ENCODE results near the gene CAST.

The CAST gene

GRCh38 chr5:96788112-96788749 lies 126.1 kb downstream of the CAST start (continued):
- TF ChIP-seq ZNF19 (tag by site-specific recombination; IDR thresholded peaks at IDR 0.05; ENCODE audit: low read depth): no peak
- TF ChIP-seq, protein P1, sequence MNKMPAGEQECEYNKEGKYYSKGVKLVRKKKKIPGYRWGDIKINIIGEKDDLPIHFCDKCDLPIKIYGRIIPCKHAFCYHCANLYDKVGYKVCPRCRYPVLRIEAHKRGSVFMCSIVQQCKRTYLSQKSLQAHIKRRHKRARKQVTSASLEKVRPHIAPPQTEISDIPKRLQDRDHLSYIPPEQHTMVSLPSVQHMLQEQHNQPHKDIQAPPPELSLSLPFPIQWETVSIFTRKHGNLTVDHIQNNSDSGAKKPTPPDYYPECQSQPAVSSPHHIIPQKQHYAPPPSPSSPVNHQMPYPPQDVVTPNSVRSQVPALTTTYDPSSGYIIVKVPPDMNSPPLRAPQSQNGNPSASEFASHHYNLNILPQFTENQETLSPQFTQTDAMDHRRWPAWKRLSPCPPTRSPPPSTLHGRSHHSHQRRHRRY (tag by site-specific recombination; IDR thresholded peaks at IDR 0.05): no peak
- no peak for TF ChIP-seq KLF7 (tag by site-specific recombination; IDR thresholded peaks at IDR 0.05; ENCODE audit: borderline replicate concordance)
- TF ChIP-seq, protein P2, sequence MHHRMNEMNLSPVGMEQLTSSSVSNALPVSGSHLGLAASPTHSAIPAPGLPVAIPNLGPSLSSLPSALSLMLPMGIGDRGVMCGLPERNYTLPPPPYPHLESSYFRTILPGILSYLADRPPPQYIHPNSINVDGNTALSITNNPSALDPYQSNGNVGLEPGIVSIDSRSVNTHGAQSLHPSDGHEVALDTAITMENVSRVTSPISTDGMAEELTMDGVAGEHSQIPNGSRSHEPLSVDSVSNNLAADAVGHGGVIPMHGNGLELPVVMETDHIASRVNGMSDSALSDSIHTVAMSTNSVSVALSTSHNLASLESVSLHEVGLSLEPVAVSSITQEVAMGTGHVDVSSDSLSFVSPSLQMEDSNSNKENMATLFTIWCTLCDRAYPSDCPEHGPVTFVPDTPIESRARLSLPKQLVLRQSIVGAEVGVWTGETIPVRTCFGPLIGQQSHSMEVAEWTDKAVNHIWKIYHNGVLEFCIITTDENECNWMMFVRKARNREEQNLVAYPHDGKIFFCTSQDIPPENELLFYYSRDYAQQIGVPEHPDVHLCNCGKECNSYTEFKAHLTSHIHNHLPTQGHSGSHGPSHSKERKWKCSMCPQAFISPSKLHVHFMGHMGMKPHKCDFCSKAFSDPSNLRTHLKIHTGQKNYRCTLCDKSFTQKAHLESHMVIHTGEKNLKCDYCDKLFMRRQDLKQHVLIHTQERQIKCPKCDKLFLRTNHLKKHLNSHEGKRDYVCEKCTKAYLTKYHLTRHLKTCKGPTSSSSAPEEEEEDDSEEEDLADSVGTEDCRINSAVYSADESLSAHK (tag by site-specific recombination; IDR thresholded peaks at IDR 0.05): no peak
- TF ChIP-seq ZNF660 (tag by site-specific recombination; IDR thresholded peaks at IDR 0.05): no peak
- TF ChIP-seq, protein P3, sequence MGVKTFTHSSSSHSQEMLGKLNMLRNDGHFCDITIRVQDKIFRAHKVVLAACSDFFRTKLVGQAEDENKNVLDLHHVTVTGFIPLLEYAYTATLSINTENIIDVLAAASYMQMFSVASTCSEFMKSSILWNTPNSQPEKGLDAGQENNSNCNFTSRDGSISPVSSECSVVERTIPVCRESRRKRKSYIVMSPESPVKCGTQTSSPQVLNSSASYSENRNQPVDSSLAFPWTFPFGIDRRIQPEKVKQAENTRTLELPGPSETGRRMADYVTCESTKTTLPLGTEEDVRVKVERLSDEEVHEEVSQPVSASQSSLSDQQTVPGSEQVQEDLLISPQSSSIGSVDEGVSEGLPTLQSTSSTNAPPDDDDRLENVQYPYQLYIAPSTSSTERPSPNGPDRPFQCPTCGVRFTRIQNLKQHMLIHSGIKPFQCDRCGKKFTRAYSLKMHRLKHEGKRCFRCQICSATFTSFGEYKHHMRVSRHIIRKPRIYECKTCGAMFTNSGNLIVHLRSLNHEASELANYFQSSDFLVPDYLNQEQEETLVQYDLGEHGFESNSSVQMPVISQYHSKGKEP (tag by site-specific recombination; IDR thresholded peaks at IDR 0.05): 0 out of 2 replicates have a peak, but pooled peaks have one; percentile 34
- TF ChIP-seq WT1 (tag by site-specific recombination; IDR thresholded peaks at IDR 0.05): peak; percentile 59; the same call in 1 of the 2 replicates
- TF ChIP-seq, protein P4, sequence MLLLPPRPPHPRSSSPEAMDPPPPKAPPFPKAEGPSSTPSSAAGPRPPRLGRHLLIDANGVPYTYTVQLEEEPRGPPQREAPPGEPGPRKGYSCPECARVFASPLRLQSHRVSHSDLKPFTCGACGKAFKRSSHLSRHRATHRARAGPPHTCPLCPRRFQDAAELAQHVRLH (tag by site-specific recombination; IDR thresholded peaks at IDR 0.05): no peak
- TF ChIP-seq KLF8 (tag by site-specific recombination; IDR thresholded peaks at IDR 0.05): no peak
- TF ChIP-seq ZNF16 (tag by site-specific recombination; IDR thresholded peaks at IDR 0.05; ENCODE audit: low read depth): no peak
- TF ChIP-seq, protein P5, sequence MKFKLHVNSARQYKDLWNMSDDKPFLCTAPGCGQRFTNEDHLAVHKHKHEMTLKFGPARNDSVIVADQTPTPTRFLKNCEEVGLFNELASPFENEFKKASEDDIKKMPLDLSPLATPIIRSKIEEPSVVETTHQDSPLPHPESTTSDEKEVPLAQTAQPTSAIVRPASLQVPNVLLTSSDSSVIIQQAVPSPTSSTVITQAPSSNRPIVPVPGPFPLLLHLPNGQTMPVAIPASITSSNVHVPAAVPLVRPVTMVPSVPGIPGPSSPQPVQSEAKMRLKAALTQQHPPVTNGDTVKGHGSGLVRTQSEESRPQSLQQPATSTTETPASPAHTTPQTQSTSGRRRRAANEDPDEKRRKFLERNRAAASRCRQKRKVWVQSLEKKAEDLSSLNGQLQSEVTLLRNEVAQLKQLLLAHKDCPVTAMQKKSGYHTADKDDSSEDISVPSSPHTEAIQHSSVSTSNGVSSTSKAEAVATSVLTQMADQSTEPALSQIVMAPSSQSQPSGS (tag by site-specific recombination; IDR thresholded peaks at IDR 0.05; ENCODE audit: low read depth): no peak
- TF ChIP-seq ZNF311 (tag by site-specific recombination; IDR thresholded peaks at IDR 0.05; ENCODE audit: borderline replicate concordance): no peak
- TF ChIP-seq, protein P6, sequence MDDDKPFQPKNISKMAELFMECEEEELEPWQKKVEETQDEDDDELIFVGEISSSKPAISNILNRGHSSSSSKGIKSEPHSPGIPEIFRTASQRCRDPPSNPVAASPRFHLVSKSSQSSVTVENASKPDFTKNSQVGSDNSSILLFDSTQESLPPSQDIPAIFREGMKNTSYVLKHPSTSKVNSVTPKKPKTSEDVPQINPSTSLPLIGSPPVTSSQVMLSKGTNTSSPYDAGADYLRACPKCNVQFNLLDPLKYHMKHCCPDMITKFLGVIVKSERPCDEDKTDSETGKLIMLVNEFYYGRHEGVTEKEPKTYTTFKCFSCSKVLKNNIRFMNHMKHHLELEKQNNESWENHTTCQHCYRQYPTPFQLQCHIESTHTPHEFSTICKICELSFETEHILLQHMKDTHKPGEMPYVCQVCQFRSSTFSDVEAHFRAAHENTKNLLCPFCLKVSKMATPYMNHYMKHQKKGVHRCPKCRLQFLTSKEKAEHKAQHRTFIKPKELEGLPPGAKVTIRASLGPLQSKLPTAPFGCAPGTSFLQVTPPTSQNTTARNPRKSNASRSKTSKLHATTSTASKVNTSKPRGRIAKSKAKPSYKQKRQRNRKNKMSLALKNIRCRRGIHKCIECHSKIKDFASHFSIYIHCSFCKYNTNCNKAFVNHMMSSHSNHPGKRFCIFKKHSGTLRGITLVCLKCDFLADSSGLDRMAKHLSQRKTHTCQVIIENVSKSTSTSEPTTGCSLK (tag by site-specific recombination; IDR thresholded peaks at IDR 0.05): no peak
- TF ChIP-seq, protein P7, sequence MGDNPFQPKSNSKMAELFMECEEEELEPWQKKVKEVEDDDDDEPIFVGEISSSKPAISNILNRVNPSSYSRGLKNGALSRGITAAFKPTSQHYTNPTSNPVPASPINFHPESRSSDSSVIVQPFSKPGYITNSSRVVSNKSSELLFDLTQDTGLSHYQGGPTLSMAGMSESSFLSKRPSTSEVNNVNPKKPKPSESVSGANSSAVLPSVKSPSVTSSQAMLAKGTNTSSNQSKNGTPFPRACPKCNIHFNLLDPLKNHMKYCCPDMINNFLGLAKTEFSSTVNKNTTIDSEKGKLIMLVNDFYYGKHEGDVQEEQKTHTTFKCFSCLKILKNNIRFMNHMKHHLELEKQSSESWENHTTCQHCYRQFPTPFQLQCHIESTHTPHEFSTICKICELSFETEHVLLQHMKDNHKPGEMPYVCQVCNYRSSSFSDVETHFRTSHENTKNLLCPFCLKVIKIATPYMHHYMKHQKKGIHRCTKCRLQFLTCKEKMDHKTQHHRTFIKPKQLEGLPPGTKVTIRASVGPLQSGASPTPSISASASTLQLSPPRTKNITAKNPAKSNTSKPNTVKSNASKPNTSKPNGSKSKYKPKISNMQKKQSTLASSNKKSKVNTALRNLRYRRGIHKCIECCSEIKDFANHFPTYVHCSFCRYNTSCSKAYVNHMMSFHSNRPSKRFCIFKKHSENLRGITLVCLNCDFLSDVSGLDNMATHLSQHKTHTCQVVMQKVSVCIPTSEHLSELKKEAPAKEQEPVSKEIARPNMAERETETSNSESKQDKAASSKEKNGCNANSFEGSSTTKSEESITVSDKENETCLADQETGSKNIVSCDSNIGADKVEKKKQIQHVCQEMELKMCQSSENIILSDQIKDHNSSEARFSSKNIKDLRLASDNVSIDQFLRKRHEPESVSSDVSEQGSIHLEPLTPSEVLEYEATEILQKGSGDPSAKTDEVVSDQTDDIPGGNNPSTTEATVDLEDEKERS (tag by site-specific recombination; IDR thresholded peaks at IDR 0.05): no peak
- TF ChIP-seq, protein P8, sequence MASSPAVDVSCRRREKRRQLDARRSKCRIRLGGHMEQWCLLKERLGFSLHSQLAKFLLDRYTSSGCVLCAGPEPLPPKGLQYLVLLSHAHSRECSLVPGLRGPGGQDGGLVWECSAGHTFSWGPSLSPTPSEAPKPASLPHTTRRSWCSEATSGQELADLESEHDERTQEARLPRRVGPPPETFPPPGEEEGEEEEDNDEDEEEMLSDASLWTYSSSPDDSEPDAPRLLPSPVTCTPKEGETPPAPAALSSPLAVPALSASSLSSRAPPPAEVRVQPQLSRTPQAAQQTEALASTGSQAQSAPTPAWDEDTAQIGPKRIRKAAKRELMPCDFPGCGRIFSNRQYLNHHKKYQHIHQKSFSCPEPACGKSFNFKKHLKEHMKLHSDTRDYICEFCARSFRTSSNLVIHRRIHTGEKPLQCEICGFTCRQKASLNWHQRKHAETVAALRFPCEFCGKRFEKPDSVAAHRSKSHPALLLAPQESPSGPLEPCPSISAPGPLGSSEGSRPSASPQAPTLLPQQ (tag by site-specific recombination; IDR thresholded peaks at IDR 0.05): no peak
- no peak for TF ChIP-seq PRDM1 (tag by site-specific recombination; IDR thresholded peaks at IDR 0.05)
- no peak for TF ChIP-seq ZSCAN4 (tag by site-specific recombination; IDR thresholded peaks at IDR 0.05)
- TF ChIP-seq, protein P9, sequence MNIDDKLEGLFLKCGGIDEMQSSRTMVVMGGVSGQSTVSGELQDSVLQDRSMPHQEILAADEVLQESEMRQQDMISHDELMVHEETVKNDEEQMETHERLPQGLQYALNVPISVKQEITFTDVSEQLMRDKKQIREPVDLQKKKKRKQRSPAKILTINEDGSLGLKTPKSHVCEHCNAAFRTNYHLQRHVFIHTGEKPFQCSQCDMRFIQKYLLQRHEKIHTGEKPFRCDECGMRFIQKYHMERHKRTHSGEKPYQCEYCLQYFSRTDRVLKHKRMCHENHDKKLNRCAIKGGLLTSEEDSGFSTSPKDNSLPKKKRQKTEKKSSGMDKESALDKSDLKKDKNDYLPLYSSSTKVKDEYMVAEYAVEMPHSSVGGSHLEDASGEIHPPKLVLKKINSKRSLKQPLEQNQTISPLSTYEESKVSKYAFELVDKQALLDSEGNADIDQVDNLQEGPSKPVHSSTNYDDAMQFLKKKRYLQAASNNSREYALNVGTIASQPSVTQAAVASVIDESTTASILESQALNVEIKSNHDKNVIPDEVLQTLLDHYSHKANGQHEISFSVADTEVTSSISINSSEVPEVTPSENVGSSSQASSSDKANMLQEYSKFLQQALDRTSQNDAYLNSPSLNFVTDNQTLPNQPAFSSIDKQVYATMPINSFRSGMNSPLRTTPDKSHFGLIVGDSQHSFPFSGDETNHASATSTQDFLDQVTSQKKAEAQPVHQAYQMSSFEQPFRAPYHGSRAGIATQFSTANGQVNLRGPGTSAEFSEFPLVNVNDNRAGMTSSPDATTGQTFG (tag by site-specific recombination; IDR thresholded peaks at IDR 0.05; ENCODE audit: borderline replicate concordance): no peak
- no peak for TF ChIP-seq BCL11A (tag by site-specific recombination; IDR thresholded peaks at IDR 0.05; ENCODE audit: low read depth)
- TF ChIP-seq HOXC10 (CRISPR knock-in tag; IDR thresholded peaks at IDR 0.05): no peak

All from HEK293 (cell line).